ENCODE results near the gene PLOD2. TPM values are rescaled to one million over a fixed set of nuclear protein-coding genes. Genes with fewer than 3 reads are reported as not detected.

Gene PLOD2
- total RNA-seq, 1 experiment from 2014 or later: 36.6 TPM

- no peak for TF ChIP-seq AFF4 (CRISPR knock-in tag; IDR thresholded peaks at IDR 0.05; ENCODE audit: borderline replicate concordance)
- TF ChIP-seq TEAD4 (CRISPR knock-in tag; IDR thresholded peaks at IDR 0.05): no peak
- TF ChIP-seq KAT7 (CRISPR knock-in tag; IDR thresholded peaks at IDR 0.05; ENCODE audit: borderline replicate concordance): no peak
- TF ChIP-seq ZNF219 (CRISPR knock-in tag; IDR thresholded peaks at IDR 0.05; ENCODE audit: borderline replicate concordance): no peak
- no peak for TF ChIP-seq TEAD1 (CRISPR knock-in tag; IDR thresholded peaks at IDR 0.05)
Observed at GRCh38 chr3:146033950-146034349, 127.0 kb downstream of the PLOD2 start (continued).

DNA sequence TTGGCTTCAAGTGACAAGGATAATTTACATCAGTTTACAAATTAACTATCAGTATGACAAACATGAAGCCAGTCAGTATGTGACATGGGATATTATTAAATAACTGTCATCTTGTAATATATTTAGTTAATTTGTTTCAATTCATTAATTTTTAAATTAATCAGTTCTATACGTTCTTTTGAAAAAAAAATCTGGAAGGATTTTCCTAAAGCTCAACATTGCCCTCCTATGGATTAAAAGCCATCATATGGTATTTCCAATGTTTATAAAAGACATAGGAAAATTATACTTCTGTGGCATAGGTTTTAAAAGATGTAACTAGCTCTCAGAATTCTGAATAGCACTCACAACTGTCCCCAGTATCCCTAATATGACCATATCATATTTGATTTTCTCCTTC is 134.4 kb downstream of the PLOD2 start:
- Mint-ChIP-seq H3K27ac (no peak overlapping the region), H3K4me3 (no peak overlapping the region), H3K9me3 (peaks cover 24% of the 10 kb centered on the region), H3K36me3 (peaks cover 4% of the 10 kb centered on the region), H3K4me1 (no peaks in the 10 kb centered on the region), H3K27me3 (ENCODE audit: low read depth) (no peaks in the 10 kb centered on the region)
- POLR2A ChIA-PET: no interaction called here
- no peak for TF ChIP-seq ZNF281 (CRISPR knock-in tag; IDR thresholded peaks at IDR 0.05)
- TF ChIP-seq SMAD4 (CRISPR knock-in tag; IDR thresholded peaks at IDR 0.05): no peak
- no peak for TF ChIP-seq CBFB (CRISPR knock-in tag; IDR thresholded peaks at IDR 0.05; ENCODE audit: low read depth)
- no peak for TF ChIP-seq CREM (CRISPR knock-in tag; IDR thresholded peaks at IDR 0.05)
- no peak for TF ChIP-seq TEAD4 (CRISPR knock-in tag; IDR thresholded peaks at IDR 0.05)
- no peak for TF ChIP-seq PRRX2 (CRISPR knock-in tag; IDR thresholded peaks at IDR 0.05)
- no peak for TF ChIP-seq JUN (CRISPR knock-in tag; IDR thresholded peaks at IDR 0.05)
- no peak for DNase-seq (ENCODE audit: low spot score)
- CTCF ChIA-PET: interaction anchor here (1.4 kb wide), 1 partner anchor 250 kb away, joined by 5 read pairs; no protein-coding TSS in a partner anchor
- ATAC-seq: no peak

DNA sequence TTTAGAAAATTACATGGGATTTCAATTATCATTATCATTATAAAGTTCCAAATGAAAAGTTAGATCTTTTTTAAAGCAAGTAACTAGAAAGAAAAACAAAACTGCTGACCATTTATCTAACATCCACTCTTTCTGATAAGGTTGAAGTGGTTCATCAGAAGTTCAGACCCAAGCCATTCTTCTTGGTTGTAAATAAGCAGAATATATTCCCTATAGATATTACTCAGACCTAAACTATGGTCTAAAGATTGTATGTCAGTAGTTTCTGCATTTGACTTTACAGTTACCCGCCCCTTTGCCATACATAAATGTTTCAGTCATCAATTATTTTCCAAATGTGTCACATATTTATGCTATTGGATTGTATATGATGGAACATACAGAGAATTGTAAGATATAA is 136.7 kb downstream of the PLOD2 start:
- Mint-ChIP-seq H3K27ac (no peak overlapping the region), H3K36me3 (no peaks in the 10 kb centered on the region), H3K9me3 (peaks cover 10% of the 10 kb centered on the region), H3K27me3 (ENCODE audit: low read depth) (no peaks in the 10 kb centered on the region), H3K4me1 (no peaks in the 10 kb centered on the region), H3K4me3 (no peak overlapping the region)
- CTCF ChIA-PET: no interaction called here
- TF ChIP-seq NFATC4 (CRISPR knock-in tag; IDR thresholded peaks at IDR 0.05) (no peak), PREB (CRISPR knock-in tag; IDR thresholded peaks at IDR 0.05; ENCODE audit: borderline replicate concordance) (no peak), ATF6 (CRISPR knock-in tag; IDR thresholded peaks at IDR 0.05) (no peak), SP1 (CRISPR knock-in tag; conservative IDR thresholded peaks at IDR 0.05) (no peak), TEAD4 (CRISPR knock-in tag; IDR thresholded peaks at IDR 0.05) (no peak), IRF1 (CRISPR knock-in tag; IDR thresholded peaks at IDR 0.05) (no peak)
- TF ChIP-seq, protein P1, sequence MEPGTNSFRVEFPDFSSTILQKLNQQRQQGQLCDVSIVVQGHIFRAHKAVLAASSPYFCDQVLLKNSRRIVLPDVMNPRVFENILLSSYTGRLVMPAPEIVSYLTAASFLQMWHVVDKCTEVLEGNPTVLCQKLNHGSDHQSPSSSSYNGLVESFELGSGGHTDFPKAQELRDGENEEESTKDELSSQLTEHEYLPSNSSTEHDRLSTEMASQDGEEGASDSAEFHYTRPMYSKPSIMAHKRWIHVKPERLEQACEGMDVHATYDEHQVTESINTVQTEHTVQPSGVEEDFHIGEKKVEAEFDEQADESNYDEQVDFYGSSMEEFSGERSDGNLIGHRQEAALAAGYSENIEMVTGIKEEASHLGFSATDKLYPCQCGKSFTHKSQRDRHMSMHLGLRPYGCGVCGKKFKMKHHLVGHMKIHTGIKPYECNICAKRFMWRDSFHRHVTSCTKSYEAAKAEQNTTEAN (CRISPR knock-in tag; IDR thresholded peaks at IDR 0.05): no peak
- no peak for DNase-seq (ENCODE audit: low spot score)
- POLR2A ChIA-PET: no interaction called here
- no peak for ATAC-seq
